HEK293 (cell line): ENCODE results near the gene COPS3.

Experiments
- ATF2 ChIP-seq: fragments of 450-650 bp; formaldehyde crosslinking; IDR thresholded peaks from 2 replicates; pipeline ENCODE4 v1.5.1; 2016; ENCODE audit warnings: missing biosample characterization, missing genetic modification characterization, low read depth
- KLF8 ChIP-seq: fragments of 450-650 bp; formaldehyde crosslinking; IDR thresholded peaks from 2 replicates; pipeline ENCODE4 v1.5.1; 2016; ENCODE audit warnings: missing biosample characterization, missing genetic modification characterization
- MZF1 ChIP-seq: fragments of 450-650 bp; formaldehyde crosslinking; IDR thresholded peaks from 2 replicates; pipeline ENCODE4 v1.5.1; 2017; ENCODE audit warnings: missing biosample characterization, missing genetic modification characterization, borderline replicate concordance
- PATZ1 ChIP-seq: fragments of 450-650 bp; formaldehyde crosslinking; IDR thresholded peaks from 2 replicates; pipeline ENCODE4 v1.5.1; 2016; ENCODE audit warnings: missing biosample characterization, missing genetic modification characterization
- PRDM4 ChIP-seq: fragments of 450-650 bp; formaldehyde crosslinking; IDR thresholded peaks from 2 replicates; pipeline ENCODE4 v1.5.1; 2017; ENCODE audit warnings: missing biosample characterization, missing genetic modification characterization
- SCRT1 ChIP-seq: fragments of 450-650 bp; formaldehyde crosslinking; IDR thresholded peaks from 2 replicates; pipeline ENCODE4 v1.5.1; 2016; ENCODE audit warnings: missing biosample characterization, missing genetic modification characterization, borderline replicate concordance
- ZNF138 ChIP-seq: fragments of 450-650 bp; formaldehyde crosslinking; IDR thresholded peaks from 2 replicates; pipeline ENCODE4 v1.5.1; 2016; ENCODE audit warnings: missing biosample characterization, missing genetic modification characterization, borderline replicate concordance
- ZNF146 ChIP-seq: fragments of 450-650 bp; formaldehyde crosslinking; IDR thresholded peaks from 2 replicates; pipeline ENCODE4 v1.5.1; 2016; ENCODE audit warnings: missing biosample characterization, missing genetic modification characterization
- ZNF292 ChIP-seq: fragments of 450-650 bp; formaldehyde crosslinking; IDR thresholded peaks from 2 replicates; pipeline ENCODE4 v1.5.1; 2016; ENCODE audit warnings: low read depth, missing biosample characterization, missing genetic modification characterization, borderline replicate concordance
- ZNF398 ChIP-seq: fragments of 450-650 bp; formaldehyde crosslinking; IDR thresholded peaks from 2 replicates; pipeline ENCODE4 v1.5.1; 2017; ENCODE audit warnings: missing biosample characterization, missing genetic modification characterization
- ZNF404 ChIP-seq: fragments of 450-650 bp; formaldehyde crosslinking; IDR thresholded peaks from 2 replicates; pipeline ENCODE4 v1.5.1; 2017; ENCODE audit warnings: missing biosample characterization, missing genetic modification characterization
- ZNF521 ChIP-seq: fragments of 450-650 bp; formaldehyde crosslinking; IDR thresholded peaks from 2 replicates; pipeline ENCODE4 v1.5.1; 2017; ENCODE audit warnings: missing biosample characterization, mild to moderate bottlenecking, missing genetic modification characterization
- ZNF529 ChIP-seq: fragments of 450-650 bp; formaldehyde crosslinking; IDR thresholded peaks from 2 replicates; pipeline ENCODE4 v1.5.1; 2017; ENCODE audit warnings: missing genetic modification characterization, missing biosample characterization; ENCODE audit not compliant: insufficient replicate concordance
- ZNF548 ChIP-seq: fragments of 450-650 bp; formaldehyde crosslinking; IDR thresholded peaks from 2 replicates; pipeline ENCODE4 v1.5.1; 2016; ENCODE audit warnings: missing biosample characterization, missing genetic modification characterization
- ZNF747 ChIP-seq: fragments of 450-650 bp; formaldehyde crosslinking; IDR thresholded peaks from 2 replicates; pipeline ENCODE4 v1.5.1; 2016; ENCODE audit warnings: missing biosample characterization, missing genetic modification characterization
- TF ChIP-seq, protein P1 (sequence below): fragments of 450-650 bp; formaldehyde crosslinking; conservative IDR thresholded peaks from 2 replicates; pipeline ENCODE4 v1.5.1; 2016; ENCODE audit warnings: low read depth, missing biosample characterization, missing genetic modification characterization
- TF ChIP-seq, protein P2 (sequence below): fragments of 450-650 bp; formaldehyde crosslinking; conservative IDR thresholded peaks from 2 replicates; pipeline ENCODE4 v1.5.1; 2016; ENCODE audit warnings: low read depth, missing biosample characterization, missing genetic modification characterization
- TF ChIP-seq, protein P3 (sequence below): fragments of 450-650 bp; formaldehyde crosslinking; IDR thresholded peaks from 2 replicates; pipeline ENCODE4 v1.5.1; 2016; ENCODE audit warnings: missing biosample characterization, missing genetic modification characterization

The COPS3 gene

DNA sequence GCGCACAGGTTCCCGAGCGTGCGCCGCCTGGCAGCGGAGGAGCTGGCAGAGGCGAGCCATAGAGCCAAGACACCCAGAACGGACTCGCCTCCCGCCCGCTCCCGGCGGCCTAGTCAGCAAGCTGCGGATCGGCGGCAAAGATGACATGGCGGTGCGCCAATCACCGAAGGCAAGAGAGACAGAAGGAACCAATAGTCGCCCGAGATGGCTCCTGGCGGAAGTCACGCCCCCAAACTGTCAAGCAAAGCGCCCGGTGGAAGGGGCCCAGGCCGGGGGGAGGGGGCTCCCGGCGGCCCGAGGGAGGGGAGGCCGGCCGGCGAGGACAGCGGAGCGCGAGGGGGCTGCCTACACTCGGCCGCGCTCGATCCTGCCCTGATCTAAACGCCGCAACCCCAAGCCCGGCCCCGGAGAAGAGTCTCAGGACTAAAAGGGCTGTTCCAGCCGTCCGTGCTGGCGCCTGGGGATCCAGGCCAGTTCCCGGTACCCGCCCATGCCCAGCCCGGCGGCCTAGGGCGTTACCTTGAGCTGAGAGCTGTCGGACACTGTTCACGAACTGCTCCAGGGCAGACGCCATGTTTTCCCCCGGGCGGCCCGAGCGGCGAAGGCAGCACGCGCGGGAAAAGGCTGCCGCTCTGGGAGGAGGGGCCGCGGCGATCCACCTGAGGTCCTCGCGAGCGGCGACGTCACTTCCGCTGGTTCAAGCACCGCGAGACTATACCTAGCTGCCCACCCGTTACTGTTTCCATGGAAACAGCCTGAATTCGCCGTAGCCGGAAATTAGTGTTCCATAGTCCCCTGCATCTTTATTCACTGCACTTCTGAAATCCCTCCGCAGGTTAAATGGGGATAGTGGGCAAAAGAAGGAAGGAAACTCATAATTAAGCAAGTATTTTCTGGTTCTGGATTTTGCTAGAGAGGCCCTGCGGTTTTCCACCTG lies at the start of gene COPS3 (continued):
- TF ChIP-seq PATZ1 = peak; percentile 97
- TF ChIP-seq PRDM4 (tag by site-specific recombination) = peak; percentile 23; the same call in 1 of the 2 replicates
- TF ChIP-seq, protein P1, sequence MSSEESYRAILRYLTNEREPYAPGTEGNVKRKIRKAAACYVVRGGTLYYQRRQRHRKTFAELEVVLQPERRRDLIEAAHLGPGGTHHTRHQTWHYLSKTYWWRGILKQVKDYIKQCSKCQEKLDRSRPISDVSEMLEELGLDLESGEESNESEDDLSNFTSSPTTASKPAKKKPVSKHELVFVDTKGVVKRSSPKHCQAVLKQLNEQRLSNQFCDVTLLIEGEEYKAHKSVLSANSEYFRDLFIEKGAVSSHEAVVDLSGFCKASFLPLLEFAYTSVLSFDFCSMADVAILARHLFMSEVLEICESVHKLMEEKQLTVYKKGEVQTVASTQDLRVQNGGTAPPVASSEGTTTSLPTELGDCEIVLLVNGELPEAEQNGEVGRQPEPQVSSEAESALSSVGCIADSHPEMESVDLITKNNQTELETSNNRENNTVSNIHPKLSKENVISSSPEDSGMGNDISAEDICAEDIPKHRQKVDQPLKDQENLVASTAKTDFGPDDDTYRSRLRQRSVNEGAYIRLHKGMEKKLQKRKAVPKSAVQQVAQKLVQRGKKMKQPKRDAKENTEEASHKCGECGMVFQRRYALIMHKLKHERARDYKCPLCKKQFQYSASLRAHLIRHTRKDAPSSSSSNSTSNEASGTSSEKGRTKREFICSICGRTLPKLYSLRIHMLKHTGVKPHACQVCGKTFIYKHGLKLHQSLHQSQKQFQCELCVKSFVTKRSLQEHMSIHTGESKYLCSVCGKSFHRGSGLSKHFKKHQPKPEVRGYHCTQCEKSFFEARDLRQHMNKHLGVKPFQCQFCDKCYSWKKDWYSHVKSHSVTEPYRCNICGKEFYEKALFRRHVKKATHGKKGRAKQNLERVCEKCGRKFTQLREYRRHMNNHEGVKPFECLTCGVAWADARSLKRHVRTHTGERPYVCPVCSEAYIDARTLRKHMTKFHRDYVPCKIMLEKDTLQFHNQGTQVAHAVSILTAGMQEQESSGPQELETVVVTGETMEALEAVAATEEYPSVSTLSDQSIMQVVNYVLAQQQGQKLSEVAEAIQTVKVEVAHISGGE = peak; percentile 85
- TF ChIP-seq, protein P2, sequence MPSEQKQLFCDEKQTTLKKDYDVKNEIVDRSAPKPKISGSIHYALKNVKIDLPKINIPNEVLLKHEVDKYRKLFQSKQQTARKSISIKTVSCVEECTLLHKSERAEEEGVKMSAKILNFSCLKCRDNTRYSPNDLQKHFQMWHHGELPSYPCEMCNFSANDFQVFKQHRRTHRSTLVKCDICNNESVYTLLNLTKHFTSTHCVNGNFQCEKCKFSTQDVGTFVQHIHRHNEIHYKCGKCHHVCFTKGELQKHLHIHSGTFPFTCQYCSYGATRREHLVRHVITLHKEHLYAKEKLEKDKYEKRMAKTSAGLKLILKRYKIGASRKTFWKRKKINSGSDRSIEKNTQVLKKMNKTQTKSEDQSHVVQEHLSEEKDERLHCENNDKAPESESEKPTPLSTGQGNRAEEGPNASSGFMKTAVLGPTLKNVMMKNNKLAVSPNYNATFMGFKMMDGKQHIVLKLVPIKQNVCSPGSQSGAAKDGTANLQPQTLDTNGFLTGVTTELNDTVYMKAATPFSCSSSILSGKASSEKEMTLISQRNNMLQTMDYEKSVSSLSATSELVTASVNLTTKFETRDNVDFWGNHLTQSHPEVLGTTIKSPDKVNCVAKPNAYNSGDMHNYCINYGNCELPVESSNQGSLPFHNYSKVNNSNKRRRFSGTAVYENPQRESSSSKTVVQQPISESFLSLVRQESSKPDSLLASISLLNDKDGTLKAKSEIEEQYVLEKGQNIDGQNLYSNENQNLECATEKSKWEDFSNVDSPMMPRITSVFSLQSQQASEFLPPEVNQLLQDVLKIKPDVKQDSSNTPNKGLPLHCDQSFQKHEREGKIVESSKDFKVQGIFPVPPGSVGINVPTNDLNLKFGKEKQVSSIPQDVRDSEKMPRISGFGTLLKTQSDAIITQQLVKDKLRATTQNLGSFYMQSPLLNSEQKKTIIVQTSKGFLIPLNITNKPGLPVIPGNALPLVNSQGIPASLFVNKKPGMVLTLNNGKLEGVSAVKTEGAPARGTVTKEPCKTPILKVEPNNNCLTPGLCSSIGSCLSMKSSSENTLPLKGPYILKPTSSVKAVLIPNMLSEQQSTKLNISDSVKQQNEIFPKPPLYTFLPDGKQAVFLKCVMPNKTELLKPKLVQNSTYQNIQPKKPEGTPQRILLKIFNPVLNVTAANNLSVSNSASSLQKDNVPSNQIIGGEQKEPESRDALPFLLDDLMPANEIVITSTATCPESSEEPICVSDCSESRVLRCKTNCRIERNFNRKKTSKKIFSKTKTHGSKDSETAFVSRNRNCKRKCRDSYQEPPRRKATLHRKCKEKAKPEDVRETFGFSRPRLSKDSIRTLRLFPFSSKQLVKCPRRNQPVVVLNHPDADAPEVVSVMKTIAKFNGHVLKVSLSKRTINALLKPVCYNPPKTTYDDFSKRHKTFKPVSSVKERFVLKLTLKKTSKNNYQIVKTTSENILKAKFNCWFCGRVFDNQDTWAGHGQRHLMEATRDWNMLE (tag by site-specific recombination) = peak; percentile 67
- peak; percentile 18; the same call in 1 of the 2 replicates for TF ChIP-seq ZNF146 (tag by site-specific recombination)
- no peak; the same call in 1 of the 2 replicates for TF ChIP-seq ZNF398
- peak; percentile 50; the same call in 1 of the 2 replicates for TF ChIP-seq ATF2 (tag by site-specific recombination)
- no peak for TF ChIP-seq SCRT1
- TF ChIP-seq MZF1 (tag by site-specific recombination) = peak; percentile 84; the same call in 1 of the 2 replicates
- TF ChIP-seq ZNF529 (tag by site-specific recombination) = no peak
- no peak for TF ChIP-seq ZNF138 (tag by site-specific recombination)
- TF ChIP-seq, protein P3, sequence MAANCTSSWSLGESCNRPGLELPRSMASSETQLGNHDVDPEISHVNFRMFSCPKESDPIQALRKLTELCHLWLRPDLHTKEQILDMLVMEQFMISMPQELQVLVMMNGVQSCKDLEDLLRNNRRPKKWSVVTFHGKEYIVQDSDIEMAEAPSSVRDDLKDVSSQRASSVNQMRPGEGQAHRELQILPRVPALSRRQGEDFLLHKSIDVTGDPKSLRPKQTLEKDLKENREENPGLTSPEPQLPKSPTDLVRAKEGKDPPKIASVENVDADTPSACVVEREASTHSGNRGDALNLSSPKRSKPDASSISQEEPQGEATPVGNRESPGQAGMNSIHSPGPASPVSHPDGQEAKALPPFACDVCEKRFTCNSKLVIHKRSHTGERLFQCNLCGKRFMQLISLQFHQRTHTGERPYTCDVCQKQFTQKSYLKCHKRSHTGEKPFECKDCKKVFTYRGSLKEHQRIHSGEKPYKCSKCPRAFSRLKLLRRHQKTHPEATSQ (tag by site-specific recombination) = peak; percentile 74; the same call in 1 of the 2 replicates
- no peak for TF ChIP-seq ZNF404 (tag by site-specific recombination)
- TF ChIP-seq ZNF292 (tag by site-specific recombination) = no peak
- peak; percentile 83; the same call in 1 of the 2 replicates for TF ChIP-seq KLF8
- TF ChIP-seq ZNF548 (tag by site-specific recombination) = no peak
- TF ChIP-seq ZNF521 (tag by site-specific recombination) = no peak
- TF ChIP-seq ZNF747 (tag by site-specific recombination) = no peak
